Keratinocyte (primary cell): ENCODE measurements around the gene ORM2.

ENCODE experiments used
- EZH2 ChIP-seq: IDR thresholded peaks from one replicate; pipeline ENCODE4 v1.6.1; 2012; ENCODE audit warnings: inconsistent platforms, mild to moderate bottlenecking, low read length, moderate library complexity
- TF ChIP-seq, protein P1 (sequence below), 3 experiments: IDR thresholded peaks in 1 of 3; conservative IDR thresholded peaks in 1 of 3; optimal IDR thresholded peaks in 1 of 3; 2 replicates in 2 of 3; 3 replicates in 1 of 3; pipeline versions ENCODE3 to v1.5.1; 2011; ENCODE audit warnings: low read length in 3 of 3, mild to moderate bottlenecking in 3 of 3, moderate library complexity in 2 of 3, control low read depth in 1 of 3, inconsistent platforms in 1 of 3; ENCODE audit not compliant: insufficient read depth in 2 of 3; ENCODE audit errors: extremely low read depth in 1 of 3

DNA sequence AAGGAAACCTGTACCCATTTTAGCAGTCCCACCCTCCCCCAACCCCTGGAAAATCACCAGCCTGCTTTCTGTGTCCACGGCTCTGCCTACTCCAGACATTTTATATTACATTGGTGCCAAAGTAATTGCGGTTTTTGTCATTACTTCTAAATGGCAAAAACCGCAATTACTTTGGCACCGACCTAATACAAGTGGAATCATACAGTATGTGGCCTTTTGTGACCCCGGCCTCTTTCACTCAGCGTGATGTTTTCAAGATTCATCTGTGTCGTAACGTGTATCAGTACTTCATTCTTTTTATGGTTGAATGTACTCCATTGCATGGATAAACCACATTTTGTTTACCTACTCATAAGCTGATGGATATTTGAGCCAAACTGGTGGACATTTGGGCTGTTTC, 16.5 kb upstream of the ORM2 start:
- TF ChIP-seq, protein P1, sequence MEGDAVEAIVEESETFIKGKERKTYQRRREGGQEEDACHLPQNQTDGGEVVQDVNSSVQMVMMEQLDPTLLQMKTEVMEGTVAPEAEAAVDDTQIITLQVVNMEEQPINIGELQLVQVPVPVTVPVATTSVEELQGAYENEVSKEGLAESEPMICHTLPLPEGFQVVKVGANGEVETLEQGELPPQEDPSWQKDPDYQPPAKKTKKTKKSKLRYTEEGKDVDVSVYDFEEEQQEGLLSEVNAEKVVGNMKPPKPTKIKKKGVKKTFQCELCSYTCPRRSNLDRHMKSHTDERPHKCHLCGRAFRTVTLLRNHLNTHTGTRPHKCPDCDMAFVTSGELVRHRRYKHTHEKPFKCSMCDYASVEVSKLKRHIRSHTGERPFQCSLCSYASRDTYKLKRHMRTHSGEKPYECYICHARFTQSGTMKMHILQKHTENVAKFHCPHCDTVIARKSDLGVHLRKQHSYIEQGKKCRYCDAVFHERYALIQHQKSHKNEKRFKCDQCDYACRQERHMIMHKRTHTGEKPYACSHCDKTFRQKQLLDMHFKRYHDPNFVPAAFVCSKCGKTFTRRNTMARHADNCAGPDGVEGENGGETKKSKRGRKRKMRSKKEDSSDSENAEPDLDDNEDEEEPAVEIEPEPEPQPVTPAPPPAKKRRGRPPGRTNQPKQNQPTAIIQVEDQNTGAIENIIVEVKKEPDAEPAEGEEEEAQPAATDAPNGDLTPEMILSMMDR (optimal IDR thresholded peaks at IDR 0.05 in 1 of 3, IDR thresholded peaks at IDR 0.05 in 1 of 3, conservative IDR thresholded peaks at IDR 0.05 in 1 of 3; ENCODE audit: extremely low read depth in 1 of 3, insufficient read depth in 2 of 3, low read length in 3 of 3) = no peak
- no peak for TF ChIP-seq EZH2
